SHP77 treated with DMSO at 0.1 percent for 48 hours (cell line): ENCODE data around the gene DAPK1.

ENCODE experiments used
- DNase-seq: peaks from one replicate; lab custom pipeline; 2025; lab: John Stamatoyannopoulos, UW

The DAPK1 gene

DNA sequence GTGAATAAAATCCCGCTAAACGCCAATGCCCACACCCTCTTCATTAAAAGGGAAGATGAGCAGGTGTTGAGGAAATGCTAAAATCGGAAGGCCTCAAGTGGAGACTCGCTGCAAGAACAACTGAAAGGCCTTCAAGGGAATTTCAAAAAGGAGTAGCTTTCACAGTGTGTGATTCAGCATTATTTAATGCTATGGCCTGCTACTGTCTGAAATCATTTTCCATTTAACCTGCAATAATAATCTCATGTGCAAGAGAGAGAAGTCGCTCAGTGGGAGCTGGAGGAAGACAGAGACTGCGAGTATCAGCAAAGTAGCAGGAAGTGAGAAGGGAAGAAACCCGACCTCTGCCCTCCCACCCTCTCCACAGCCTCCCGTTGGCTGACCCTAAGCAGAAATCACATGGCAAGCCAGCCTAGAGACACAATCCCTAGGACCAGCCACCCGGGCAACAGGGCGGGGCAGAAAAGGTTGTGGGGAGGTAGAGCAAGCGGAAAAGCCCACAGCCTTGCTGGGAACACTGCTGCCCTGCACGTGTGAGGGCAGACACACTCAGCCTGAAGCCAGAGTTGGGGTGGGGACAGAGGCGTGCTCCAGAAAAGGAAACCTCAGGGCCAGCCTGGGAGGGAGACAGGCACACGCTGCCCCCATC is 188.3 kb downstream of the DAPK1 start:
- no peak for DNase-seq

GRCh38 chr9:87686520-87687090 is 188.9 kb downstream of the DAPK1 start:
- DNase-seq, result no peak

GRCh38 chr9:87687207-87687606 is 189.5 kb downstream of the DAPK1 start:
- no peak for DNase-seq

- DNase-seq, result no peak
Observed at GRCh38 chr9:87694236-87694755, 196.6 kb downstream of the DAPK1 start.

GRCh38 chr9:87695523-87695922 is 197.9 kb downstream of the DAPK1 start:
- DNase-seq, result no peak

GRCh38 chr9:87696641-87697040 is 199.0 kb downstream of the DAPK1 start:
- DNase-seq, result no peak

- no peak for DNase-seq
Observed at GRCh38 chr9:87698069-87698809, 200.6 kb downstream of the DAPK1 start.

DNA sequence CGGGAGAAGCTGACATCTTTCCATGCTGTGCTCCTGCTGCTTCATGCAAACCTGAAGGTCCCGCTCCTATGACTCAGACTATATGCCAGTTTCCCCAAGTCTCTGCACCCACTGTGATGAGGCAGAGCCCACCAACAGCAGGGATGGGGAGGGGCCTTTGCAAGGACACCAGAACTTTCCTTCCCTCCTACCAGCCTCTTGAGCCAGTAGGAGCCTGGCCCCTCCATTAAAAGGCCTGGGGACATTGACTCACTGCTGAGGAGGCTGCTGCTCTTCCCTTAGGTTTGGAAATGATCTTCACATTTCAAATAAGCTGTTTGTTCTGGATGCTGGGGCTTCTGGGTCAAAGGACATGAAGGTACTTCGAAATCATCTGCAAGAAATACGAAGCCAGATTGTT is 202.2 kb downstream of the DAPK1 start:
- no peak for DNase-seq

DNA sequence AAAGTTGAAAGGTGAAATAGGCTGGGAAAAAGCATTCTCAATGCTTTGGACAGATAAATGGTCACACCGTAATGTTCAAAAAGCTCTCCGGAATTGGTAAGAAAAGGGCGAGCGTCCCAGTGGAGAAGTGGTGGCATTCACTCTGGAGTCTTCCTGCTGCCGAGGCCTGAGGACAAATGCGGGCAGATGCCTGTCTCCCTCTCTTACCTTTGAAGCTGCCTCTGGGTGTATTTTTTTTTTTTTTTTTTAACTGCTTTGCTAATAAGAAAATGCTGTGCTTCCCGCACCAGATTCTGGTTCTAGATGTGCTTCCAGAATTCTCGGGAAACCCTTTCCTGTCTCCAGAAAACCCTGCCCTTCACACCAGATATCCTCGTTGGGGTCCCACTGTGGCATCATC is 203.8 kb downstream of the DAPK1 start:
- DNase-seq, result no peak

GRCh38 chr9:87701931-87702421 is 204.3 kb downstream of the DAPK1 start:
- no peak for DNase-seq

- no peak for DNase-seq
Observed at GRCh38 chr9:87702921-87703320, 205.3 kb downstream of the DAPK1 start.

DNA sequence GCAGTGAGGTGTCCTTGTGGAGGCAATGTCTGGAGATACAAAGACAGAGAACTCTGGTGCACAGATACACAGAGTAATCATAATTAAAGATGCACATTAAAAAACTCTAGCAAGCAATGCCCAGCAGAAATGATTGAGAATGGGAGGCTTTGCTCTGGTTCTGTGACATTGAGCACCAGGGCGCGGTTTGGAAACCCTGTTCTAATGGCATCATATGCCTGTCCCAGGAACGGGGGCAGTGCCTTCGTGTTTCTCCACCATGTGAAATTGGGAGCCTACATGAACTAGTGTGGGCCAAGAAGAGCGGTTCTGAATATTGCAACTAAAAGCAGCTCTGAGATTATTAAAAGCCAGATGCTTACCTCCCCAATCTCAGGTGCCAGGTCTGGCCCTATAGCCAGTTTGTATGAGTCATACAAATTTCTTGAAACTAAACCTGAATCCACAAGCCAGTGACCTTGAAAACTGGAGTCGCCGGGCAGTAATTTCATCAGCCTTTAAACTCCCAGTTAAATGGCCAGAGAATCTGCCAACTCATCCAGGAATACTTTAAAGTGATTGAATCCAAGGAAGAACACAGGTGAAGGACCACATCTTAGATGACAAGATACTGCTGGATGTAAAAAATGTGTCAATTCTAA is 206.1 kb downstream of the DAPK1 start:
- DNase-seq, result no peak

DNA sequence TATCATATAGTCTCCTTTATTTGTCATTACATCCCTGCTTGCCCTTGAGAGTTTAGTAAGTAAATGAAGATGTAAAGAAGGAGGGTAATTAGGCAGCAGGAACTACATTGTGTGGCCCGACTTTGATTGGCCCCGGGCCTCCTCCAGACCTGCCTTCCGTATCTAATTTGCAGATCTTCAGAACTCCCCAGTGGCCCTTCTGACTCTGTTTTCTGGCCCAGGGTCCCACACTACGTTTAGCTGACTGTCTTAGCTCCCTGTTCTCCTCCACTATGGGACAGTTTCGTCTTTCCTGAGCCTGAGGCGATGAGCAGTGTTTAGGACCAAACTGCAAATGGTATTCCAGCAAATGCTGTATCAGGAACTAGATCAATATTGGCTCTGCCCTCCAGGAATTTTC is 206.7 kb downstream of the DAPK1 start:
- no peak for DNase-seq

GRCh38 chr9:87706066-87706739 is 208.5 kb downstream of the DAPK1 start:
- no peak for DNase-seq

DNA sequence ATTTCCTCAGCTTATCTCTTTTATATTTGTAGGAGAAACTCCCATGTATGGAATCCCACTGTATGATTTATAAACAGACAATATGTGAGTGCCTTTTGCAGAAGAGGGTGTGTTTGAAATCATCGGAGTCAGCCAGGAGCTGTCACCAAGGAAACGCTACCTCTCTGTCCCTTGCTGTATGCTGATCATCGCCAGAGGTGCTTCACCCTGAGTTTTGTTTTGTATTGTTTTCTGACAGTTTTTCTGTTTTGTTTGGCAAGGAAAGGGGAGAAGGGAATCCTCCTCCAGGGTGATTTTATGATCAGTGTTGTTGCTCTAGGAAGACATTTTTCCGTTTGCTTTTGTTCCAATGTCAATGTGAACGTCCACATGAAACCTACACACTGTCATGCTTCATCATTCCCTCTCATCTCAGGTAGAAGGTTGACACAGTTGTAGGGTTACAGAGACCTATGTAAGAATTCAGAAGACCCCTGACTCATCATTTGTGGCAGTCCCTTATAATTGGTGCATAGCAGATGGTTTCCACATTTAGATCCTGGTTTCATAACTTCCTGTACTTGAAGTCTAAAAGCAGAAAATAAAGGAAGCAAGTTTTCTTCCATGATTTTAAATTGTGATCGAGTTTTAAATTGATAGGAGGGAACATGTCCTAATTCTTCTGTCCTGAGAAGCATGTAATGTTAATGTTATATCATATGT is 210.3 kb downstream of the DAPK1 start:
- DNase-seq, result no peak

DNA sequence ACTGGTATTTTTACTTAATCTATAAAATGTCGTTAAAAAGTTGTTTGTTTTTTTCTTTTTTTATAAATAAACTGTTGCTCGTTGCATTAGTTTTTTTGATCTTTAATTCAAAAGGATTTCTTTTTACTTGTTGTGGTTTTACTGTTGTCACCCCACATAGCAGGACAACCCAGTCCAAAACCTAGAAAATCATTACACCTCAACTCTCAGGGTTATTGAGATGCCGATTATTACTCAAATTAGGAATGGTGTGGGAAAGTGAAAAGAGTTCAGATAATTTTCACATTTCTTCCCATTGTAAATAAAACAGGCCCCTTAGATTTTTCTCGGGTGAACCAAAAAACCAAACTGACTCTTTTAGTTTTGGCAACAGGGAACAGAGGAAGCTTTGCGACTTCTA is 210.9 kb downstream of the DAPK1 start:
- DNase-seq, result no peak

GRCh38 chr9:87708986-87709728 is 211.5 kb downstream of the DAPK1 start:
- no peak for DNase-seq

- DNase-seq, result no peak
Observed at GRCh38 chr9:87710443-87710842, 212.8 kb downstream of the DAPK1 start.

GRCh38 chr9:87711857-87712800 is 214.5 kb downstream of the DAPK1 start:
- DNase-seq, result no peak
